Islet of Langerhans (tissue), 1 donor: ENCODE measurements around the gene PNPLA6.
A peak's percentile ranks its signal among the peaks of the same experiment; 100 is the strongest.

Experiments
- FAIRE-seq: peaks from one replicate; lab custom pipeline; 2011; peaks lifted over from hg19 to GRCh38; lab: Jason Lieb, UNC

The PNPLA6 gene

GRCh38 chr19:7535047-7535997 is at the start of gene PNPLA6:
Gene PNPLA6, plus strand, starts transcription at chr19:7535717. Its CDS starts 72 bp downstream, at chr19:7535789.
- FAIRE-seq = no peak

DNA sequence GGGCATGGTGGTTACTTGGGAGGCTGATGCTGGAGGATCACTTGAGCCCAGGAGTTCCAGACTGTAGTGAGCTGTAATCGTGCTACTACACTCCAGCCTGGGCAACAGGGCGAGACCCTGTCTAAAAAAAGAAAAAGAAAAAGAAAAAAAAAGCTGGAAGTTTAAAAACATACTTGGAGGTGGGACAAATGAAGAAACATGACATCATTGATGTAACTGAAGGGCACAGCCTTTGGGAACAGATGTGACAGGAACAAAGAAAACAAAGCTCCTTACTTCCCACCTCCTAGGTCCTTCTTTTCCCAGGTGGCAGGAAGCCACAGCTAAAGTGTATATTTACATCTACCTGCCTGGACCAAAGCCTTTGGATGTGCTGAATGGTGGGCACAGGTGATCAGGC is 48.6 kb upstream of the PNPLA6 start:
- FAIRE-seq = no peak

- no peak for FAIRE-seq
These were observed 46.7 kb upstream of the PNPLA6 start, which contains the start of gene PEX11G for GRCh38 chr19:7488736-7489353. Gene PEX11G, minus strand, starts transcription at chr19:7489035. Its CDS starts 25 bp downstream, at chr19:7489010.

DNA sequence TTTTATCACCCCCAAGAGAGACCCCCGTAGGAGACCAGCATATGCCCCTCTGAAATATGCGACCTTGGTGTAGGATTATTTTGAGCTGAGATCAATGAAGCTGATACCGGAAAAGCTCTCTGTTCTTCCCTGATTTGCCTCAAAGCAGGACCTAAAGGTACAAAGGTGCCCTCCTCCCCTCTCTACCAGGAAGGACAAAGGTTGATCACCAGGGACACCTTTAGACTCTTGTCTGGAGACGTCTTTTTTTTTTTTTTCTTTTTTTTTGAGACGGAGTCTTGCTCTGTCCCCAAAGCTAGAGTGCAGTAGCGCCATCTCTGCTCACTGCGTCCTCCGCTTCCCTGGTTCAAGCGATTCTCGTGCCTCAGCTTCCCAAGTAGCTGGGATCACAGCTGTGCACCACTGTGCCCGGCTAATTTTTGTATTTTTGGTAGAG is 45.9 kb upstream of the PNPLA6 start:
- no peak for FAIRE-seq

GRCh38 chr19:7492142-7492541 is 43.4 kb upstream of the PNPLA6 start:
- no peak for FAIRE-seq

DNA sequence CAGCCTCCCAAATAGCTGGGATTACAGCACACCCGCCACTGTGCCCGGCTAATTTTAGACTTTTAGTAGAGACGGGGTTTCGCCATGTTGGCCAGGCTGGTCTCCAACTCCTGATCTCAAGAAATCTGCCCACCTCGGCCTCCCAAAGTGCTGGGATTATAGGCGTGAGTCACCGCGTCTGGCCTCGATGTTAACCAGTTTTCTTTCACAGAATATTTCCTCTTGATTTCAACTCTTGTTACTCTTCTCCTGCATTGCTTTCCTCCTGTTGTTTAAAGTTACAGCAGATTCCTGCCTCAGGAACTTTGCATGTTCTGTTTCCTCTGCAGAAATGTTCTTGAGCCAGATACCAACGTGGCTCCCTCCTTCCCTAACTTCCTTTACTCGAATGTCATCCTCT is 43.0 kb upstream of the PNPLA6 start:
- FAIRE-seq = no peak

GRCh38 chr19:7494416-7495098 is 41.0 kb upstream of the PNPLA6 start:
- peak; percentile 43 for FAIRE-seq

DNA sequence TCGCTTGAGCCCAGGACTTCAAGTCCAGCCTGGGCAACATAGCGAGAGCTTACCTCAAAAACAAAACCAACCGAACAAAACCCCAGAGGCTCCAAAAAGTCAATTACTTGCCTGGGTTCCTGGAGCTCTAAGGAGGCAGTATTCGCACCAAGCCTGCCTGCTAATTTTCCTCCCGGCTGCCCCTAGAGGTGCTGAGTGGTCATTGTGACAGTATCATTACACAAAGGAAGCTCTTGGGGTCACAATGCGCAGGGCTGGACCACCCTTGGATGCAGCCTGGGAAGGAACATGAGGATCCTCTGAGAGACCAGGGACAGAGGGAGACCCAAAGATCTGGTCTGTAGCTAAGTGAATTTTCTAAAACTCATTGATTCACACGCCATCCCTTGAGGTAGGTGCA is 38.2 kb upstream of the PNPLA6 start:
- no peak for FAIRE-seq

GRCh38 chr19:7500811-7501450 is 34.6 kb upstream of the PNPLA6 start:
- FAIRE-seq = no peak

DNA sequence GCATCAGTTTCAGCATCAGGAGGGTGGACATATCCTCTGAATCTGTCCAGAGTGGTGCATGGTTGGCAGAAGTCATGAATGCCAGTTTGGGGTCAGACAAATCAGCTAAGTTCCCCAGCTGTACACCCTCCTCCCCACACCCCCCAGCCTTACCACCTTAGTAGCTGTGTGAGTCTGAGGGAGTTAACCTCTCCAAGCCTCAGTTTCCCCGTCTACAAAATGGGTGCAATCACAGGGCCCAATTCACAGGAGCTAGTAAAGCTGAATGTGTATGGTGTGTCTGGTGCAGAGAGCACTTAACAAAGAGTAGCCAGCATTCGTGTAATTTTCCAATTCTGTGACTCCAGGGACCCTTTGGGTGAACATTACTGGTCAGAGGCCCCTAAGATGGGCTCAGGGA is 33.0 kb upstream of the PNPLA6 start:
- FAIRE-seq = no peak

DNA sequence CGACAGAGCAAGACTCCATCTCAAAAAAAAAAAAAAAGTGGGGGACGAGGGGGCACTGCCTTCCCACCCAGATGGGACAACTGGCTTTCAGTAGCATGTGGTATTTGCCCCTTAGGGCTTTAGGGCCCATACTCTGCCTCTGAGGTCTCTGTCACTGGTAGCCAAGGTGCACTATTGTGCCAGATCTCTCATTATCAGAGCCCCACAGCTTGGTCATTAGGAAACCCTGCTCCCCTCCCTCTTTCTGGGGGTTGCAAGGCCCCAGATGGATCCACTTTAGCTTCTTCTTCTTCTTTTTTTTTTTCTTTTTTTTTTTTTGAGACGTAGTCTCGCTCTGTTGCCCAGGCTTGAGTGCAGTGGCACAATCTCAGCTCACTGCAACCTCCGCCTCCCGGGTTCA is 30.8 kb upstream of the PNPLA6 start:
- no peak for FAIRE-seq

- no peak for FAIRE-seq
These were observed 30.2 kb upstream of the PNPLA6 start for GRCh38 chr19:7505288-7505681.

- no peak for FAIRE-seq
These were observed 29.7 kb upstream of the PNPLA6 start for GRCh38 chr19:7505682-7506384.

DNA sequence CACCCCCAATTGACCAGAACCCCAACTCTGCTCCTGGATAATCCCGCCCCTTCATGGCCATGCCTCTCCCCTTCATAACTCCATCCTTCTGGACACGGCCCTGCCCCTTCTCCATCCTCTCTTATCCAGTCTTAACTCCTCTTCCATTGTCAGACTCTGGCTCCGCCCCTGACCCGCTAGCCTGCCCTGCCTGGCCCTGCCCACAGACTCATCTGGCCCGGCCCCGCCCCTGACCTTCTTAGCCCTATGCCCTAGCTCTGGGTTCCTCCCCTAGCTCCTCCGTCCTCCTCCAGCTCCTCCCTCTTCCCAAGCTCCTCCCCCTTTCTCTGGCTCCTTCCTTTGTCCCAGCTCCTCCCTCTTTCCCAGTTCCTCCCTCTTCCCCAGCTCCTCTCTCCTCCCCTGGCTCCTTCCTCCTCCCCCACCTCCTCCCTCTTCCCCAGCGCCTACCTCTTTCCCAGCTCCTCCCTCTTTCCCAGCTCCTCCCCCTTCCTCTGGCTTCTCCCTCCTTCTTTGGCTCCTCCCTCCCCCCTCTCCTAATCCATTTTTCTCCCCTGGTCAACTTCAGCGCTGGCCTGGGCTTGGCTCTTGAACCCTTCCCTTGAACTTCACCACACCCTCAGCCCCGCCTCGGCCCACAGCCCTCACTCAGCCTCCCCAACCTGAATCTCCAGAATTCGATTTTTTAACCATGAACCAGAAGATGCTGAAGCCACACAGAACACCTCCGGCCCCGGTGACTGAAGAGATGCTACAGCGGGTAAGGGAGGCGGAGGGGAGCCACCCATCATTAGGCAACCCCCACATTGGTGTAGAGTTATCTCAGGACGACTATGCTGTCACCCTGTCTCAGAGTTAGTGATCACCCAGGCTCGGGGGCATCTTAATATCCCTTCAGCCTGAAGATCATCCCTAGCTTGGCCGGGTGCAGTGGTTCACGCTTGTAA is 28.9 kb upstream of the PNPLA6 start:
- FAIRE-seq = no peak

DNA sequence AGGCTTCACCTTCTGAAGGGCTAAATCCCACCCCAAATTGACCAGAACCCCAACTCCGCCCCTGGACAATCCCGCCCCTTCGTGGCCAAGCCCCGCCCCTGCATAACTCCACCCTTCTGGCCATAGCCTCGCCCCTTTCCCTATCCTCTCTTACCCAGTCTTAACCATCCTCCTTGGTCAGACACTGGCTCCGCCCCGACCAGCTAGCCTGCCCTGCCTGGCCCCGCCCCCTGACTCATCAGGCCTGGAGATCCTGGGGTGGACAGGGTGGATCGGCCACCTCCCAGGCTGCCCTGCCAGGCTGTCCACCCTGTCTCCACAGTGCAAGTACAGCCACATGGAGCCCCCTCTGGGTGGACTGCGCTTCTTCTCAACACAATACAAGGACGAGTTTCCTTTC is 27.6 kb upstream of the PNPLA6 start:
- no peak for FAIRE-seq

DNA sequence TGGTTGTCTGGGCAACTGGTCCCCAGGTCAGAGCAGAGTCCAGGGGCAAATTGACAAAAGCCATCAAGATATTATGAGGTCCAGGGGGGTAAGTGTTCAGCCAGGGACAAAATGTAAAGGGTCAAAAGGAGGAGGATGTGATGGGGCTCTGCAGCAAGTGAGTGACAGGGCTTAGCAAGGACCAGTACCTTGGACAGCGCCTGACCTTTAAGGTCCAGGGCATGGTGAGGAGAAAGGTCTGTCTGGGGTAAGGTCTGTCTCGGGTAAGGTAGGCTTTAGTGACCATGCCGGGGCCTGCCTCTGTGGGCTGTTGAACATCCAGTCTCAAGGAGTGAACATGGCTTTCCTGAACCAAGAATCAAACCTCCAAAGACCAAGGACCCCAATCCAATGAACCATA is 25.9 kb upstream of the PNPLA6 start:
- FAIRE-seq = no peak

DNA sequence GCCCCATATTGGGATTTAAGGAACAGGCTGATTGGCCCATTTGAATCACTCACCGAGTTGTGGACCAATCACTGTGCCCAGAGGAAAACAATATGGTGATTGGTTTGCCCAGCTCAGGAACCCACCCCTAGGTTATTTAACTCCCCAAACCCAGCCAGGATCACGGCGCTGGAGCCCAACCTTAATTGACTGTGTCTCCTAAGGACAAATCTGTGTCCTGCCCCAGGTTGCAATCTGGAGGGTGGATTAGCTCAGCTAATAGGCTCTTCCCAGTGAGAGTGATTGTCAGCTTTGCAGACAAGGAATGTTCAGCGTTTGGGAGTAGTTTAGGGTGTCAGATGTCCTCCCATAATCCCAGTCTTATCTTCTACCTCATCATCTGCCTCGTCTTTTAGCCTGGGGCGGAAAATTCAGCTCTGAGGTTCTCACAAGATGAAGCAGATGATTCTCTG is 23.1 kb upstream of the PNPLA6 start:
- FAIRE-seq = no peak

GRCh38 chr19:7513809-7514642 is 21.5 kb upstream of the PNPLA6 start:
- FAIRE-seq = no peak

DNA sequence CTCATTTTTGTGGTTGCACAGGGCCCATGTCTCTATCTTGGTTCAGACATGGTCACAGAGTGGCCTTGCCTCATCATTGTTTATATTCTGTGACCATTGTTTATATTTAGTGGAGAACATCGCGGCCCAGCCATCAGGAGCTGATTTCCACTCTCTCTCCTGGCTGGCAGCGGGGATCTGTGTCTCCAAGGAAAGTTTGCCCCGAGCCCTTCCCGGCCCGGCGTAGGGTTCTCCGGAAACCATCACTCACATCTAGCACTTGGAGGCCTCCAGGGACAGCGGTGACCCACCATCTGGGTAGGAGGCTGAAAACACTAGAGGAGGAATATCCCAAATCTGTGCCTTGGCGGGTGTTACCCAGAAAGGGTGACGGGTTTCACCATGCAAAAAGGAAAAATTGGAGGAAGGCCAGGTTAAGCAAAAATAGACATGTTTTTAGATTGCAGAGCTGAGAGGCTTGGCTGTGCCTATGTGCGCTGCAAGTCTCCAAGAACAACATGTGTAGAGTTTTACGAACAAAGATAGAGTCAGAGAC is 20.3 kb upstream of the PNPLA6 start:
- no peak for FAIRE-seq
